ENCODE results near the gene LHFPL2.

DNA sequence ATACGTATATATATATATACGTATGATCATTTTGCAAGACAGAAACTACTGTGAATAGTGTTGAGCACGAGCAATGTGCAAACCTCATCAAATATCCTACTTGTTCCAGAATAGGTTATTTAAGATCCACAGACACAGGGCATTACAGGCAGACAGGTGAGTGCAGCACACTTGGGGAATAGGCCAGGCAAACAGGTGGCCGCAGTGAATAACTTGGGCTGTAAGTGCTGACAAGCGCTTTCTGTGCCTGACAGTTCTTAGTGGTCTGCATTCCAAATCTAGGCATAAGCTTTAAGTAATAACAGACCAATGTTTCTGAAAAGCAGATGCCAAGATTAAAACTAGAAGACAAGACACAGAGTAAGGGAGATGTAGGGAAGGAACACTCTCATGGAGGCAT lies 77.9 kb downstream of the LHFPL2 start:
- TF ChIP-seq, protein P1, sequence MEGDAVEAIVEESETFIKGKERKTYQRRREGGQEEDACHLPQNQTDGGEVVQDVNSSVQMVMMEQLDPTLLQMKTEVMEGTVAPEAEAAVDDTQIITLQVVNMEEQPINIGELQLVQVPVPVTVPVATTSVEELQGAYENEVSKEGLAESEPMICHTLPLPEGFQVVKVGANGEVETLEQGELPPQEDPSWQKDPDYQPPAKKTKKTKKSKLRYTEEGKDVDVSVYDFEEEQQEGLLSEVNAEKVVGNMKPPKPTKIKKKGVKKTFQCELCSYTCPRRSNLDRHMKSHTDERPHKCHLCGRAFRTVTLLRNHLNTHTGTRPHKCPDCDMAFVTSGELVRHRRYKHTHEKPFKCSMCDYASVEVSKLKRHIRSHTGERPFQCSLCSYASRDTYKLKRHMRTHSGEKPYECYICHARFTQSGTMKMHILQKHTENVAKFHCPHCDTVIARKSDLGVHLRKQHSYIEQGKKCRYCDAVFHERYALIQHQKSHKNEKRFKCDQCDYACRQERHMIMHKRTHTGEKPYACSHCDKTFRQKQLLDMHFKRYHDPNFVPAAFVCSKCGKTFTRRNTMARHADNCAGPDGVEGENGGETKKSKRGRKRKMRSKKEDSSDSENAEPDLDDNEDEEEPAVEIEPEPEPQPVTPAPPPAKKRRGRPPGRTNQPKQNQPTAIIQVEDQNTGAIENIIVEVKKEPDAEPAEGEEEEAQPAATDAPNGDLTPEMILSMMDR (IDR thresholded peaks at IDR 0.05) = no peak
- TF ChIP-seq POLR2A (IDR thresholded peaks at IDR 0.05) = no peak
- no peak for TF ChIP-seq POLR2AphosphoS5 (IDR thresholded peaks at IDR 0.05)
- no peak for TF ChIP-seq EP300 (IDR thresholded peaks at IDR 0.05)

Data from suprapubic skin (tissue), 4 donors.